ENCODE results near the gene USP16.

USP16 gene

GRCh38 chr21:29033871-29034270 lies 9.4 kb downstream of the USP16 start:
- no peak for DNase-seq

GRCh38 chr21:29034678-29035077 lies 10.2 kb downstream of the USP16 start:
- no peak for DNase-seq

- no peak for DNase-seq
Measured at GRCh38 chr21:29052224-29052623, 27.8 kb downstream of the USP16 start.

GRCh38 chr21:29053011-29053553 lies 28.6 kb downstream of the USP16 start:
- no peak for DNase-seq

GRCh38 chr21:29053656-29054055 lies 29.2 kb downstream of the USP16 start:
- DNase-seq, result peak; percentile 28

GRCh38 chr21:29055080-29055479 lies 30.6 kb downstream of the USP16 start:
- DNase-seq, result no peak

- DNase-seq, result no peak
Measured at GRCh38 chr21:29056005-29056404, 31.5 kb downstream of the USP16 start.

- DNase-seq, result no peak
Measured at GRCh38 chr21:29056538-29057050, 32.1 kb downstream of the USP16 start.

GRCh38 chr21:29064850-29065481 lies 40.5 kb downstream of the USP16 start:
- DNase-seq, result no peak

- no peak for DNase-seq
Measured at GRCh38 chr21:29072873-29073221, 48.4 kb downstream of the USP16 start.

- peak; percentile 100 for DNase-seq
Measured at GRCh38 chr21:29073222-29074006, 48.9 kb downstream of the USP16 start, which contains the start of gene CCT8. CCT8 (minus strand) TSS chr21:29073648; CDS start chr21:29073590, 58 bp downstream.

- DNase-seq, result no peak
Measured at GRCh38 chr21:29074007-29074376, 49.5 kb downstream of the USP16 start.

GRCh38 chr21:29074783-29075182 lies 50.3 kb downstream of the USP16 start:
- DNase-seq, result no peak

GRCh38 chr21:29075706-29076466 lies 51.4 kb downstream of the USP16 start:
- DNase-seq, result peak; percentile 37

- DNase-seq, result peak; percentile 44
Measured at GRCh38 chr21:29076731-29077640, 52.5 kb downstream of the USP16 start.

- peak; percentile 39 for DNase-seq
Measured at GRCh38 chr21:29077651-29078090, 53.2 kb downstream of the USP16 start.

- no peak for DNase-seq
Measured at GRCh38 chr21:29078869-29079767, 54.6 kb downstream of the USP16 start.

- DNase-seq, result no peak
Measured at GRCh38 chr21:29080454-29080941, 56.0 kb downstream of the USP16 start.

- no peak for DNase-seq
Measured at GRCh38 chr21:29082046-29082815, 57.8 kb downstream of the USP16 start.

- DNase-seq, result no peak
Measured at GRCh38 chr21:29083306-29083705, 58.8 kb downstream of the USP16 start.
